Fibroblast of lung (primary cell): ENCODE results near the gene NTSR1. TPM values are rescaled to one million over a fixed set of nuclear protein-coding genes. Genes with fewer than 3 reads are reported as not detected.
A peak's percentile ranks its signal among the peaks of the same experiment; 100 is the strongest.

Experiments used
- DNase-seq, 2 donors: peaks; one replicate each; pipeline versions ENCODE4 v3.0.0 to v3.0.0-alpha.2; 2010; ENCODE audit warnings: low read depth in 2 of 2
- H2AFZ ChIP-seq: 2 replicates; pipeline ENCODE4 v1.5.1; 2012; ENCODE audit warnings: low read length, control low read depth, inconsistent platforms
- H3K27ac ChIP-seq: 2 replicates; pipeline ENCODE4 v1.5.1; 2011; ENCODE audit warnings: low read length, control low read depth; ENCODE audit not compliant: insufficient read depth
- H3K27me3 ChIP-seq: 2 replicates; pipeline ENCODE4 v1.5.1; 2011; ENCODE audit warnings: mild to moderate bottlenecking, low read length; ENCODE audit not compliant: control insufficient read depth, insufficient read depth
- H3K36me3 ChIP-seq: 2 replicates; pipeline ENCODE4 v1.5.1; 2011; ENCODE audit warnings: low read length; ENCODE audit not compliant: control insufficient read depth, insufficient read depth
- H3K4me1 ChIP-seq: 2 replicates; pipeline ENCODE4 v1.5.1; 2011; ENCODE audit warnings: low read length; ENCODE audit not compliant: control insufficient read depth, insufficient read depth; ENCODE audit errors: extremely low read depth
- H3K4me2 ChIP-seq: 2 replicates; pipeline ENCODE4 v1.5.1; 2011; ENCODE audit warnings: low read length, control low read depth; ENCODE audit not compliant: insufficient read depth; ENCODE audit errors: extremely low read depth
- H3K4me3 ChIP-seq, 4 experiments: fragments of 200-600 bp in 1 of 4; sonication (generic) in 1 of 4; replicated peaks in 1 of 4; 2 replicates each; pipeline ENCODE4 v1.5.1; 2011 to 2016; ENCODE audit warnings: low read length in 4 of 4, low read depth in 3 of 4, mild to moderate bottlenecking in 3 of 4, control low read depth in 2 of 4, inconsistent platforms in 1 of 4, mixed read lengths in 1 of 4; ENCODE audit not compliant: insufficient read depth in 1 of 4; ENCODE audit errors: control extremely low read depth in 1 of 4
- H3K79me2 ChIP-seq: 2 replicates; pipeline ENCODE4 v1.5.1; 2012; ENCODE audit warnings: mild to moderate bottlenecking, low read length, inconsistent platforms; ENCODE audit not compliant: control insufficient read depth, insufficient read depth
- H3K9ac ChIP-seq: 2 replicates; pipeline ENCODE4 v1.5.1; 2011; ENCODE audit warnings: mild to moderate bottlenecking, low read length, control low read depth; ENCODE audit not compliant: insufficient read depth
- H3K9me3 ChIP-seq: 2 replicates; pipeline ENCODE4 v1.5.1; 2012; ENCODE audit warnings: low read depth, low read length; ENCODE audit not compliant: control insufficient read depth, insufficient read depth
- H4K20me1 ChIP-seq: 2 replicates; pipeline ENCODE4 v1.5.1; 2011; ENCODE audit warnings: low read length; ENCODE audit not compliant: control insufficient read depth, insufficient read depth; ENCODE audit errors: extremely low read depth
- EZH2 ChIP-seq: IDR thresholded peaks from 2 replicates; pipeline ENCODE4 v1.5.1; 2012; ENCODE audit warnings: low read length, control low read depth, mild to moderate bottlenecking; ENCODE audit errors: missing control alignments
- polyA minus RNA-seq: library from RNA; depleted of rRNA, polyadenylated mRNA; stranded (reverse); fragments of >200 nt; gene quantifications from 2 replicates; pipeline ENCODE4 v1.2.3, GENCODE V29; 2011; ENCODE audit warnings: low replicate concordance
- polyA plus RNA-seq, 2 donors: library from polyadenylated mRNA; depleted of rRNA in 1 of 2; stranded (reverse) in 1 of 2; unstranded in 1 of 2; fragments of >200 nt; gene quantifications; 2 replicates each; pipeline ENCODE4 v1.2.1, GENCODE V29; 2011 to 2012; ENCODE audit warnings: missing spikeins in 1 of 2
- total RNA-seq: library from RNA; depleted of rRNA; stranded (reverse); fragments of >200 nt; gene quantifications from 2 replicates; pipeline ENCODE4 v1.2.1, GENCODE V29; 2014
- TF ChIP-seq, protein P1 (sequence below), 2 donors: IDR thresholded peaks in 1 of 2; conservative IDR thresholded peaks in 1 of 2; 1 replicate in 1 of 2; 2 replicates in 1 of 2; pipeline ENCODE4 v1.5.1; 2011 to 2012; ENCODE audit warnings: low read length in 2 of 2, control low read depth in 1 of 2, inconsistent platforms in 1 of 2, low read depth in 1 of 2, mild to moderate bottlenecking in 1 of 2

Gene NTSR1
- total RNA-seq (under 0.01 and 0.33 TPM in 2 replicates), polyA plus RNA-seq (0.05 and 8.1 TPM in 2 replicates), polyA minus RNA-seq (1.5 and 25.2 TPM in 2 replicates)
- polyA plus RNA-seq (2012): 0.07 and 16.7 TPM in 2 replicates

DNA sequence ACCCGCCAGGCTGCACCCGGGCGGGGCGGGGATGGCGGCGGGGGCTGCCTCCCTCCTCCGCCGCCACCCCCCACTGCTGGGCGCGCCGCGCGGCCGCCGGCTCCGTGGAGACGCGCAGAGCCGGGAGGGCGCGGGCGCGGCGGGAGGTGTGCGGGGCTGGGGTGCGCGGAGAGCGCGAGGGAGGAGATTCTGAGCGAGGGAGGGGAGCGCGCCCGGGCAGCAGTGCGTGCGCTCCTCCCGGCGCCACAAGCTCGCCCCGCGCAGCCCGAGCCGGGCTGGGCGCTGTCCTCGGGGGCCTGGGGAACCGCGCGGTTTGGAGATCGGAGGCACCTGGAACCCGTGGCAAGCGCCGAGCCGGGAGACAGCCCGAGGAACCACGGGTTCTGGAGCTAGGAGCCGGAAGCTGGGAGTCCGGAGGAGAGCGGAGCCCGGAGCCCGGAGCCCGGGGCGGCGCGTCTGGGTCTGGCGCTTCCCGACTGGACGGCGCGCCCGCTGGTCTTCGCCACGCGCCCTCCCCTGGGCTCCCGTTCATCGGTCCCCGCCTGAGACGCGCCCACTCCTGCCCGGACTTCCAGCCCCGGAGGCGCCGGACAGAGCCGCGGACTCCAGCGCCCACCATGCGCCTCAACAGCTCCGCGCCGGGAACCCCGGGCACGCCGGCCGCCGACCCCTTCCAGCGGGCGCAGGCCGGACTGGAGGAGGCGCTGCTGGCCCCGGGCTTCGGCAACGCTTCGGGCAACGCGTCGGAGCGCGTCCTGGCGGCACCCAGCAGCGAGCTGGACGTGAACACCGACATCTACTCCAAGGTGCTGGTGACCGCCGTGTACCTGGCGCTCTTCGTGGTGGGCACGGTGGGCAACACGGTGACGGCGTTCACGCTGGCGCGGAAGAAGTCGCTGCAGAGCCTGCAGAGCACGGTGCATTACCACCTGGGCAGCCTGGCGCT, at the start of gene NTSR1:
NTSR1 (plus strand) TSS at position 246 of the 946 bp plus-strand sequence; CDS start at position 618, 372 bp downstream.
- Histone ChIP-seq H3K36me3 (no peaks in the 10 kb centered on the region), H3K4me3 (peak within 1 kb of the TSS in 3 of 4 experiments; percentile 8 to 35 (median 30)), H3K9me3 (no peaks in the 10 kb centered on the region), H3K79me2 (peaks cover 22% of the 10 kb centered on the region), H3K4me2 (peak within 1 kb of the TSS; percentile 46), H3K9ac (no peak within 1 kb of the TSS), H3K4me1 (peaks cover 12% of the 10 kb centered on the region), H3K27me3 (peaks cover 24% of the 10 kb centered on the region), H2AFZ (no peak within 1 kb of the TSS), H3K27ac (no peak within 1 kb of the TSS), H4K20me1 (no peaks in the 10 kb centered on the region)
- DNase-seq: peak in 1 of 2 donors; percentile 9
- TF ChIP-seq EZH2: no peak
- TF ChIP-seq, protein P1, sequence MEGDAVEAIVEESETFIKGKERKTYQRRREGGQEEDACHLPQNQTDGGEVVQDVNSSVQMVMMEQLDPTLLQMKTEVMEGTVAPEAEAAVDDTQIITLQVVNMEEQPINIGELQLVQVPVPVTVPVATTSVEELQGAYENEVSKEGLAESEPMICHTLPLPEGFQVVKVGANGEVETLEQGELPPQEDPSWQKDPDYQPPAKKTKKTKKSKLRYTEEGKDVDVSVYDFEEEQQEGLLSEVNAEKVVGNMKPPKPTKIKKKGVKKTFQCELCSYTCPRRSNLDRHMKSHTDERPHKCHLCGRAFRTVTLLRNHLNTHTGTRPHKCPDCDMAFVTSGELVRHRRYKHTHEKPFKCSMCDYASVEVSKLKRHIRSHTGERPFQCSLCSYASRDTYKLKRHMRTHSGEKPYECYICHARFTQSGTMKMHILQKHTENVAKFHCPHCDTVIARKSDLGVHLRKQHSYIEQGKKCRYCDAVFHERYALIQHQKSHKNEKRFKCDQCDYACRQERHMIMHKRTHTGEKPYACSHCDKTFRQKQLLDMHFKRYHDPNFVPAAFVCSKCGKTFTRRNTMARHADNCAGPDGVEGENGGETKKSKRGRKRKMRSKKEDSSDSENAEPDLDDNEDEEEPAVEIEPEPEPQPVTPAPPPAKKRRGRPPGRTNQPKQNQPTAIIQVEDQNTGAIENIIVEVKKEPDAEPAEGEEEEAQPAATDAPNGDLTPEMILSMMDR (conservative IDR thresholded peaks at IDR 0.05 in 1 of 2, IDR thresholded peaks at IDR 0.05 in 1 of 2; ENCODE audit: low read depth in 1 of 2, low read length in 2 of 2): no peak

DNA sequence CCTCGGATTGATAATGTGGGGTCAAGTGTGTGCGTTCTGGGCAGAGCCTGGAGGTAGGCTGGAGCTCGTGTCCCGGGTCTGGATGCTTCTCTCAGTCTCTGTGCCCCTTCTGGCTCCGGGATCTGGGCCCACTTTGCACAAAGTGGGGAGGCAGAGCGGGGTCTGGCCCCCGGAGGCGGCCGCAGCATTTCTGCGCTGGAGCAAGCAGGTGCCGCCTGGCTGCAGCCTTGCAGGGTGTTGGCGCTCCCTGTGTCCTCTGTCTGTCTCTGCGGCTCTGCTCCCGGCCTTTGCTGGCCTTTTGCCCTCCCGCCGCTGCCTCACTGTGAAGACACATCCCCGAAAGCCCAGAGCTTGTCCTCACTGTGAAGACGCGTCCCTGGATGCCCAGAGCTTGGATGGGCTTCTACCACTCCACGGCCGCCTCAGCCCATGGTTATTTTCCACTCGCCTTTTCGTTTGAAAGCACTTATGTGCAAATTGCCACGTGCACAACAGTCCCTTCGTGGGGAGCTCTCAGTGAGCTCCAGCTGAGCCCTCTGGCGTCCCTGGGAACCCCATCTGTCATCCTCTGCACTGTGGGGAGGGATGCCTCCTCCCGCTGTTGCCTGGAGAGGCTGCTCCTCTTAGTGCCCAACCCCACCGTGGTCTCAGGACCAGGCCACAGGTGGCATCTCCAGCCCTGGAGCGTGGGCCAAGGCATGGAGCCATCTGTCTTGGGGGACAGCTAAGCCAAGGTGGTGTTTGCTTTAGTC, 49.0 kb upstream of the NTSR1 start:
- TF ChIP-seq, protein P1 (conservative IDR thresholded peaks at IDR 0.05 in 1 of 2, IDR thresholded peaks at IDR 0.05 in 1 of 2; ENCODE audit: low read depth in 1 of 2, low read length in 2 of 2): no peak
- TF ChIP-seq EZH2: no peak
- H3K9me3 ChIP-seq: no peaks in the 10 kb centered on the region
- no peak overlapping the region for H3K9ac ChIP-seq
- no peak for DNase-seq
- no peak overlapping the region for H2AFZ ChIP-seq
- no peak overlapping the region for H3K27ac ChIP-seq
- H3K79me2 ChIP-seq: no peaks in the 10 kb centered on the region
- no peaks in the 10 kb centered on the region for H3K27me3 ChIP-seq
- H3K4me2 ChIP-seq: no peak overlapping the region
- no peaks in the 10 kb centered on the region for H4K20me1 ChIP-seq
- no peak overlapping the region for H3K4me3 ChIP-seq
- H3K36me3 ChIP-seq: no peaks in the 10 kb centered on the region
- H3K4me1 ChIP-seq: peaks cover 5% of the 10 kb centered on the region

DNA sequence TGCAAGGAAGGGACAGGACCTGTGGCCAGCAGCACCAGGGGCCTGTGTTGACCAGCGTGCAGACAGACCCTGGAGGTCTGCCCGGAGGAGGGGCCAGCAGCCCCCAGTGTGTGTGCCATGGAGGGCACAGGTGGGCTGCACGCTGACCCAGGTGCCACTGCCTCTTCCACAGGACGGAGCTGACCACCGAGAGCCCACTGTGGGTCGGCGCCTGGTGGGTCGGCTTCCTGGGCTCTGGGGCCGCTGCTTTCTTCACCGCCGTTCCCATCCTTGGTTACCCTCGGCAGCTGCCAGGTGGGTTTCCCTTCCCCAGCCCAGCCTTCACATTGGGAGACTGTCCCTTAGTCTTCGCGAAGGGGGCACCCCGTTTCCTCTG, 48.4 kb upstream of the NTSR1 start:
- Histone ChIP-seq H2AFZ (no peak overlapping the region), H3K79me2 (no peaks in the 10 kb centered on the region), H3K4me2 (no peak overlapping the region), H3K4me1 (peaks cover 5% of the 10 kb centered on the region), H3K4me3 (no peak overlapping the region), H3K36me3 (no peaks in the 10 kb centered on the region), H3K9me3 (no peaks in the 10 kb centered on the region), H4K20me1 (no peaks in the 10 kb centered on the region), H3K27me3 (no peaks in the 10 kb centered on the region), H3K9ac (no peak overlapping the region), H3K27ac (no peak overlapping the region)
- no peak for DNase-seq
- TF ChIP-seq, protein P1 (conservative IDR thresholded peaks at IDR 0.05 in 1 of 2, IDR thresholded peaks at IDR 0.05 in 1 of 2; ENCODE audit: low read depth in 1 of 2, low read length in 2 of 2): no peak
- no peak for TF ChIP-seq EZH2
